Neural cell (in vitro differentiated cells): ENCODE results near the gene CTXN1.

ENCODE experiments used
- EP300 ChIP-seq: fragments of 450-650 bp; conservative IDR thresholded peaks from 2 replicates; pipeline ENCODE4 v1.6.1; 2014; ENCODE audit warnings: antibody characterized with exemption, mild to moderate bottlenecking, moderate library complexity; ENCODE audit not compliant: poor library complexity, severe bottlenecking
- EZH2 ChIP-seq: fragments of 200-600, 300-800 bp; shearing (Covaris generic), sonication (generic); IDR thresholded peaks from 2 replicates; pipeline ENCODE4 v1.6.1; 2014; ENCODE audit warnings: antibody characterized with exemption, low read length, borderline replicate concordance, mild to moderate bottlenecking; ENCODE audit not compliant: insufficient read depth, poor library complexity, severe bottlenecking
- POLR2AphosphoS5 ChIP-seq: IDR thresholded peaks from 2 replicates; pipeline ENCODE4 v1.6.1; 2012
- RAD21 ChIP-seq: fragments of 450-650 bp; conservative IDR thresholded peaks from 2 replicates; pipeline ENCODE4 v1.6.1; 2014; ENCODE audit warnings: antibody characterized with exemption, mild to moderate bottlenecking, moderate library complexity
- REST ChIP-seq: IDR thresholded peaks from 2 replicates; pipeline ENCODE4 v1.6.1; 2012; ENCODE audit warnings: borderline replicate concordance
- SMC3 ChIP-seq: fragments of 450-650 bp; conservative IDR thresholded peaks from 2 replicates; pipeline ENCODE4 v1.6.1; 2014; ENCODE audit warnings: antibody characterized with exemption, mild to moderate bottlenecking, moderate library complexity; ENCODE audit not compliant: poor library complexity
- TAF1 ChIP-seq: IDR thresholded peaks from 2 replicates; pipeline ENCODE4 v1.6.1; 2012; ENCODE audit warnings: low read depth
- TF ChIP-seq, protein P1 (sequence below): fragments of 450-650 bp; IDR thresholded peaks from 2 replicates; pipeline ENCODE4 v1.5.1; 2014; ENCODE audit warnings: antibody characterized with exemption, mild to moderate bottlenecking, moderate library complexity; ENCODE audit not compliant: poor library complexity, severe bottlenecking

DNA sequence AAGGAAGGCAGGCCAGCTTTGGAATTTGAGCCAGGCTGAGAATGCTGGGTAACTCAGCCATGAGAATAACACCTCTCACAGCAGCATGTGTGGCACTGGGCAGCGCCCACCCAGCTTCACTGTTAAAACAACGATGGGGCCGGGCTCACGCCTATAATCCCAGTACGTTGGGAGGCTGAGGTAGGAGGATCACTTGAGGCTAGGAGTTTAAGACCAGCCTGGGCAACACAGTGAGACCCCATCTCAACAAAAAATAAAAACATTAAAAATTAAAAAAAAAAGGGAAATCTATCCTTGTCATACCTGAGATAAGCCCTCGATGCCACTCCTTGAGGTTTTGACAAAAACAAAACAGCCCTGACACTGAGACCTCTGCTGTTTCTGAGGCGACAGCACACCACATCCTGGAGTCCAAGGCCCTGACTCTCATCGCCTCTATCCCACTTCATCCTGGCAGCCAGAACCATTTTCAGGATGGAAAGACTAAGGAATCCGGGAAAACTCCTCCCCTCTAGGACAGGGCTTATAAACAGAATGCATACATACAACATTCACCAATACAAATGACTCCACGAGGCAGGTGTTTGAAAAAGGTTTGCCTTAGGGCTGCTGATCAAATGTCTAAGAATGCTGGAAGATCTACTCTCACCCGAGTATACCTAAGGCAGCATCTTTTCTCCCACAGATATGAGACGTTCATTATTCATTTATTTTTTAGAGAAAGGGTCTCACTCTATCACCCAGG lies 40.2 kb upstream of the CTXN1 start:
- no peak for TF ChIP-seq REST
- no peak for TF ChIP-seq EZH2
- no peak for TF ChIP-seq TAF1
- TF ChIP-seq SMC3, result no peak
- TF ChIP-seq, protein P1, sequence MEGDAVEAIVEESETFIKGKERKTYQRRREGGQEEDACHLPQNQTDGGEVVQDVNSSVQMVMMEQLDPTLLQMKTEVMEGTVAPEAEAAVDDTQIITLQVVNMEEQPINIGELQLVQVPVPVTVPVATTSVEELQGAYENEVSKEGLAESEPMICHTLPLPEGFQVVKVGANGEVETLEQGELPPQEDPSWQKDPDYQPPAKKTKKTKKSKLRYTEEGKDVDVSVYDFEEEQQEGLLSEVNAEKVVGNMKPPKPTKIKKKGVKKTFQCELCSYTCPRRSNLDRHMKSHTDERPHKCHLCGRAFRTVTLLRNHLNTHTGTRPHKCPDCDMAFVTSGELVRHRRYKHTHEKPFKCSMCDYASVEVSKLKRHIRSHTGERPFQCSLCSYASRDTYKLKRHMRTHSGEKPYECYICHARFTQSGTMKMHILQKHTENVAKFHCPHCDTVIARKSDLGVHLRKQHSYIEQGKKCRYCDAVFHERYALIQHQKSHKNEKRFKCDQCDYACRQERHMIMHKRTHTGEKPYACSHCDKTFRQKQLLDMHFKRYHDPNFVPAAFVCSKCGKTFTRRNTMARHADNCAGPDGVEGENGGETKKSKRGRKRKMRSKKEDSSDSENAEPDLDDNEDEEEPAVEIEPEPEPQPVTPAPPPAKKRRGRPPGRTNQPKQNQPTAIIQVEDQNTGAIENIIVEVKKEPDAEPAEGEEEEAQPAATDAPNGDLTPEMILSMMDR, result no peak
- TF ChIP-seq EP300, result no peak
- TF ChIP-seq RAD21, result no peak
- TF ChIP-seq POLR2AphosphoS5, result no peak
